K562 (cell line): ENCODE measurements around the gene GNAI2. TPM values are rescaled to one million over a fixed set of nuclear protein-coding genes. Genes with fewer than 3 reads are reported as not detected.

Experiments used
- ARID4B ChIP-seq: sonication (generic); formaldehyde crosslinking; IDR thresholded peaks from 2 replicates; pipeline ENCODE4 v1.8.0; 2022; ENCODE audit warnings: mild to moderate bottlenecking, missing genetic modification reagents
- ATF3 ChIP-seq, 2 experiments: fragments of 450-650 bp in 1 of 2; sonication (generic) in 1 of 2; formaldehyde crosslinking in 1 of 2; IDR thresholded peaks in 1 of 2; conservative IDR thresholded peaks in 1 of 2; 2 replicates each; pipeline versions ENCODE4 v1.6.1 to v1.8.1; 2016 to 2023; ENCODE audit warnings: mild to moderate bottlenecking in 2 of 2, moderate library complexity in 2 of 2, inconsistent platforms in 1 of 2, missing genetic modification reagents in 1 of 2
- CEBPZ ChIP-seq: fragments of 150-350 bp; IDR thresholded peaks from 2 replicates; pipeline ENCODE4 v1.6.1; 2014; ENCODE audit warnings: low read depth, mild to moderate bottlenecking, low read length, borderline replicate concordance
- CLOCK ChIP-seq: fragments of 250-450 bp; sonication (Bioruptor Pico); IDR thresholded peaks from 2 replicates; pipeline ENCODE4 v1.4.0; 2020; ENCODE audit warnings: mild to moderate bottlenecking, moderate library complexity, borderline replicate concordance
- SPI1 ChIP-seq: IDR thresholded peaks from 2 replicates; pipeline ENCODE4 v1.6.1; 2011; ENCODE audit warnings: low read depth, low read length, control low read depth, borderline replicate concordance
- TBL1XR1 ChIP-seq, 2 experiments: IDR thresholded peaks; 2 replicates each; pipeline ENCODE4 v1.6.1; 2012; ENCODE audit warnings: improper control_type of control experiment in 2 of 2, low read length in 2 of 2, mild to moderate bottlenecking in 1 of 2
- ZNF449 ChIP-seq: fragments of 250-450 bp; sonication (Bioruptor Pico); IDR thresholded peaks from 2 replicates; pipeline ENCODE4 v1.8.0; 2022; ENCODE audit warnings: moderate library complexity, mild to moderate bottlenecking, inconsistent platforms
- ZNF655 ChIP-seq: fragments of 250-450 bp; sonication (Bioruptor Pico); IDR thresholded peaks from 2 replicates; pipeline ENCODE4 v1.5.0; 2021
- ZNF699 ChIP-seq: fragments of 250-450 bp; sonication (Bioruptor Pico); IDR thresholded peaks from 2 replicates; pipeline ENCODE4 v1.8.0; 2021; ENCODE audit warnings: mild to moderate bottlenecking, moderate library complexity; ENCODE audit not compliant: insufficient replicate concordance
- polyA plus RNA-seq, 8 experiments: library from polyadenylated mRNA; depleted of rRNA in 4 of 8; stranded (reverse) in 5 of 8; unstranded in 3 of 8; fragments of >200 nt; fragmentation: Nextera tagmentation in 2 of 8; fragmentation: Illumina TruSeq in 1 of 8; extraction: Ambion mirVana in 2 of 8; extraction: Trizol in 1 of 8; gene quantifications; 2 replicates each; pipeline versions ENCODE4 v1.2.1 to v1.2.3, GENCODE V29; 2011 to 2014; ENCODE audit warnings: inconsistent platforms in 1 of 8, missing spikeins in 1 of 8
- total RNA-seq, 7 experiments: library from RNA; depleted of rRNA in 6 of 7; stranded (reverse); fragments of >200 nt in 6 of 7; fragmentation: Illumina TruSeq in 2 of 7; extraction: Trizol in 2 of 7; gene quantifications; 2 replicates each; pipeline versions ENCODE4 v1.2.1 to v1.2.3, GENCODE V29; 2011 to 2021; ENCODE audit warnings: low replicate concordance in 1 of 7

The GNAI2 gene
- total and polyA plus RNA-seq, 9 of the 15 experiments (the other 6 are each of a cell fraction or from before 2014, with no cell fraction given), result 1.1 to 72.2 (median 42.7) TPM

- TF ChIP-seq CLOCK (CRISPR knock-in tag), result no peak
- TF ChIP-seq ATF3 (IDR thresholded peaks at IDR 0.05), result peak; percentile 81
- TF ChIP-seq ATF3 (CRISPR knock-in tag; conservative IDR thresholded peaks at IDR 0.05), result no peak
- TF ChIP-seq ZNF699 (CRISPR knock-in tag), result no peak
- no peak for TF ChIP-seq ZNF449 (CRISPR knock-in tag)
- no peak for TF ChIP-seq CEBPZ
- no peak for TF ChIP-seq SPI1
- no peak for TF ChIP-seq ZNF655
- TF ChIP-seq TBL1XR1 (IDR thresholded peaks at IDR 0.05; ENCODE audit: low read length in 2 of 2), result no peak
- TF ChIP-seq ARID4B (CRISPR knock-in tag), result peak; percentile 20; the same call in 1 of the 2 replicates
Measured at GRCh38 chr3:50260027-50260941, 24.3 kb downstream of the GNAI2 start (continued).
